Astrocyte (in vitro differentiated cells and primary cell): ENCODE data around the gene BTRC.

ENCODE experiments used
- CTCF ChIP-seq: IDR thresholded peaks from 2 replicates; pipeline ENCODE4 v1.5.1; 2011; ENCODE audit warnings: low read depth, mild to moderate bottlenecking, inconsistent platforms, low read length, moderate library complexity; ENCODE audit not compliant: insufficient read depth
- EZH2 ChIP-seq: IDR thresholded peaks from 2 replicates; pipeline ENCODE4 v1.6.1; 2012; ENCODE audit warnings: mild to moderate bottlenecking, low read length, inconsistent platforms; ENCODE audit not compliant: insufficient read depth

GRCh38 chr10:101468159-101468558 lies 114.2 kb downstream of the BTRC start:
- TF ChIP-seq CTCF (no peak), EZH2 (no peak)
